NCI-H460 (cell line): ENCODE data around the gene PCBD1. TPM values are rescaled to one million over a fixed set of nuclear protein-coding genes. Genes with fewer than 3 reads are reported as not detected.
"Not testable (repeated sequence)": the region's sequence is repeated elsewhere in the genome, so short reads cannot be mapped to it uniquely, and the experiment has no call there.

Experiments
- DNase-seq: peaks from one replicate; pipeline ENCODE4 v3.0.0-alpha.2; 2016; ENCODE audit warnings: low read depth; ENCODE audit errors: extremely low read depth
- total RNA-seq: library from RNA; depleted of rRNA; stranded (reverse); fragments of >200 nt; shearing (Covaris generic); gene quantifications from 2 replicates; pipeline ENCODE4 v1.2.3, GENCODE V29; 2014

Gene PCBD1
- total RNA-seq, 1 experiment from 2014 or later, result 122 TPM

DNA sequence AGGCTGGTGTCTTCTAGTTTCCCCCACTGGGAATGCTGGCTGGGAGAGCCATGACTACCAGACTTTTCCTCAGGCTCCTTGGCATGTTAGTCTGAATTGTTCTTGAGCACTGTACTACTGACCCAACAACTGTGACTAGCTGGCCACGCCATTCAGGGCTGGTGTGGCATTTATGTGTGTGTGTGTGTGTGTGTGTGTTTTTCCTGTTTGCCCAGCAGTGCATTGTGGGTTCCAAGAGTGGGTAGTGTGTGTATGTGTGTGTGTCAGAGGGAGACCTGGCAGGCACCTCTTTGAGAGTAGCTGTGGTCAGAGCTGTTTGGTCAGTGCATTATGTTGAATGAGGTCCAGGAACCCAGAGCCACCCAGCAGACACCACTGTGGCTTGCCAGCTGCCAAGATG lies 9.2 kb downstream of the PCBD1 start:
- no peak for DNase-seq

DNA sequence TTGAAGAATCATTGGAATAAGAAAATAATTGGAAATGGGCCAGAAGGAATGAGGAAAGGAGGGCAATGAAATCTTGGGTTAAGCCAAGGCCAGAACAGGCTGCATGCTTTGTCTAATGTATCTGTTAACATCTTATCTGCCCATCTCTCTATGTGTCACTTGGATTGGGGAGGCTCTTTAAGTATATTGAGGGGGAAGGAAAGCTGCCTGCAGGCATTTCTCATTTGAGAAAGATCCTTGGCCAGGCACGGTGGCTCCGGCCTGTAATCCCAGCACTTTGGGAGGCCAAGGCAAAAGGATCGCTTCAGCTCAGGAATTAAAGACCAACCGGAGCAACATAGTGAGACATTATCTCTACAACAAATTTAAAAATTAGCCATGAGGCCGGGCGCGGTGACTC lies 14.3 kb downstream of the PCBD1 start:
- no peak for DNase-seq

DNA sequence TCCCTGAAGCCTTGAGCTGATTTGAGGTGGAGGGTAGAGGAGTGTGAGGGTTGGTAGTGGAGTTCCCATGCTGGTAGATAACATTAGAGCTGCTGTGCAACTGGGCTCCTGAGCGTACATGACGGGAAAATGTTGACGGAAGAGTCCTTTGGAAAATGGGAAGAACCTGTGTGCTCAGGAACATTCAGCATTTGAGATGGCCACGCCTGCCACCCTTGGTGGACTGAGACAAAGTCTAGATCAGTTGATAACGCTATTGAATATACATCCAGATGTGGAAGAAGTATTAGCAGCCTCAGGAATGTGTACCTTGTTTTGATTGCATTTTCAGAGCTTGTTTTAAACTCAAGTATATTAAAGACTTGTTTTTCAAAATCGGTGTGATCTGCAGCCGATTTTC lies 16.1 kb downstream of the PCBD1 start:
- DNase-seq, result no peak

DNA sequence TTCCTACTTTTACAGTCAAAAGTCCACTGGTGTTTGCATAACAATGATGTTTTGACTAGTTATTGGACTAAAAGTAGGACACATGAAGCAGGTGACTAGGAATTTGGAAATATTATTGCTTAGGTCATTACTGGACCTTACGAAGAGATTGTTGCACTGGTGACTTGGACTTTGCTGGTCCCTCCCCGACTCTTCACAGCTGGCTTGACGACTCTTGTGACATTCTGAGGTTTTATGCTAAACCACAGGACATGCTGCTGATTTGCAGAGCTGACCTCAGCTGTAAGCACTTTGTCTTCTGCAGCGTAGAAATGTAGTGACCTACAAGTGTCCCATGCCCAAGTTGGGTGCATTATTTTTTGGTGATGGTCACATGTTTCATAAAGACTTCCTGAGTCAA lies 21.9 kb downstream of the PCBD1 start:
- no peak for DNase-seq

DNA sequence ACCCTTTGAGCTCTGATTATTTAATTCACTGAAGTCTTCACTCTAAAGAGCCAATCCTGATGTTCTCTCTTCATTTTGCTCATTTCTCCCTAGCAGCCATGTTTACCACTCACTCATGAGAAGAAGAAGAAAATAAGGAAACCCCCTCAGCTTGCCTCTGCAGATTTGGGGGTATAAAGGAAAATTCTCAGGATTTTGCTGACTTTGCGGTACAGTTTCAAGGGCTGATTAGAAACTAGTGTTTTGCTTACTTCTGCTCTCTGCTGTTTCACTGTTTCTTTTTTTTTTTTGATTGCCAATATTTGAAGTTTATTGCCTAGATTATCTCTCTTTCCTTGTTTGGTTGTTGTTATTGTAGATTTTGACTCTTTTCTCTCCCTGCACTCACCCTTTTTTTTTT lies 23.4 kb downstream of the PCBD1 start:
- no peak for DNase-seq

DNA sequence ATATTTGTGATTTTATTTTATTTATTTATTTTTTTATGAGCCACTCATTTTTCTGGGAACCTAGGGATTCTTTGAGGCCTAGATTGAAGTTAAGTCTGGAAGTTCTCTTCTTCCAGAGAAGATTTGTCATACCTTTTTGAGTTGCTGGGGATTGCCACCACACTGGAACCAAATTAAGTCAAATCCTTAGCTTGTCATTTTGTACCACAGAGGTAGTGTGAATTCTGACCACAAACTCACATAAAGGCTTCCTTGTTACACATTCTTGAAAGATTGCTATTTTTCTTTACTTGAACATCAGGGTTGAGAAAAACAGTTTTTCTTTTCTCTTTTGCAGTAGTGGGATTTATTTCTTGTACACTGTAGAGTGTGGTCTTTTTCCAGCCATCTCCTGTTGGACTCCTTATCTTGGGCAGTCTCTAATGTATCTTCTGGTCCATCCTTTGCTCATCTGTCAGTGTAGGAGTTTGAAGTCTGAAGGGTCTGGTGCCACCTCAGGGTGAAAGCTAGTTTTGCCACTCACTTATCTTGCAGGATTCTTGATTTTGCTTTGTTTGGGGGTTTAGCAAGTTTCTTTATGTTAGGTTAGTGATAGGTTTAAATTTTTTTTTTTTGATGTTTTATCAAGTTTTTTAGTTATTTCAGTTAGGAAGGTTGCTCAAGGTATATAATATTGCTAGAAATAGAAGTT lies 24.8 kb downstream of the PCBD1 start:
- DNase-seq, result no peak

DNA sequence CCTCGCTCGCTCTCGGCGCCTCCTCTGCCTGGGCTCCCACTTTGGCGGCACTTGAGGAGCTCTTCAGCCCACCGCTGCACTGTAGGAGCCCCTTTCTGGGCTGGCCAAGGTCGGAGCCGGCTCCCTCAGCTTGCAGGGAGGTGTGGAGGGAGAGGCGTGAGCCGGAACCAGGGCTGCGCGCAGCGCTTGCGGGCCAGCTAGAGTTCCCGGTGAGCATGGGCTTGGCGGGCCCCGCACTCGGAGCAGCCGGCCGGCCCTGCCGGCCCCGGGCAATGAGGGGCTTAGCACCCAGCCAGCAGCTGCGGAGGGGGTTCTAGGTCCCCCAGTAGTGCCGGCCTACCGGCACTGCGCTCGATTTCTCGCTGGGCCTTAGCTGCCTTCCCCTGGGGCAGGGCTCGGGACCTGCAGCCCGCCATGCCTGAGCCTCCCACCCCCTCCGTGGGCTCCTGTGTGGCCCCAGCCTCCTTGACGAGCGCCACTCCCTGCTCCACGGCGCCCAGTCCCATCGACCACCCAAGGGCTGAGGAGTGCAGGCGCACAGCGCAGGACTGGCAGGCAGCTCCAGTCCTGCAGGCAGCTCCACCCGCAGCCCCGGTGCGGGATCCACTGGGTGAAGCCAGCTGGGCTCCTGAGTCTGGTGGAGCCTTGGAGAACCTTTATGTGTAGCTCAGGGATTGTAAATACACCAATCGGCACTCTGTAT lies 26.7 kb downstream of the PCBD1 start:
- DNase-seq, result not testable (repeated sequence)

DNA sequence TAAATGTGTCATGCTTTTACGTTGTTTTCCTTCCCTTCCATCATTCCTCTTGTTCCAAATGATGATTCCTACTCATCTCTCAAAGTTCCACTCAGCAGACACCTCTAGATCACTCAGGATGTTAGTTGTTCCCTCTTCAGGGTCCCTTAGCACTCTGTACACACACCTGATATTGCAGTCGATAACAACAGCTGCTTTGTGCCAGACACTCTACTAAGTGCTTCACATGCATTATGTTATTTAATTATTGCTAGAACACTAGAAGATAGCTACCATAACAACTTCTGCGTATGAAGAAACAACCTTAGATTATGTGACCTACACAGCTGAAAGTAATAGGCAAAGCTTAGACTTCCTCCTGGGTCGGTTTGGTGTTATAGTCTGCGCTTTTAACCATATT lies 29.6 kb downstream of the PCBD1 start:
- no peak for DNase-seq

DNA sequence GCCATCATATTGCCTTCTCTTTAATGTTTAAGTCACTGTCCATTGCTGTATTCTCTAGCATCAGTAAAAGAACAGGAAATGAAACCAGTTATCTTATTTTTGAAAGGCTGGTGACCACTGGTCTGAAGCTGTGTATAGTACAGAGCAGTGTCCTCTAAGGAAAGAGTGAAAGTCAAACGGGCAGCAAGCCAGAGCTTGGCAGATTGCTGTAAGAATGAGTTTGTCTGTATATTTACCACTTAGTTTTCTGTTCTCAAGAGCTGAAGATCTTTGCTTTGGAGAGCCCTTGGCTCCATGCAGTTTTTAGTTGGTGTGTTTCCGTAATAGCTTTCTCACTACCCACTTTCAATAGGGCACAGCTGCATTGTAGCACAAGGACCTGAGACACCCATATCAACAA lies 31.9 kb downstream of the PCBD1 start:
- no peak for DNase-seq

DNA sequence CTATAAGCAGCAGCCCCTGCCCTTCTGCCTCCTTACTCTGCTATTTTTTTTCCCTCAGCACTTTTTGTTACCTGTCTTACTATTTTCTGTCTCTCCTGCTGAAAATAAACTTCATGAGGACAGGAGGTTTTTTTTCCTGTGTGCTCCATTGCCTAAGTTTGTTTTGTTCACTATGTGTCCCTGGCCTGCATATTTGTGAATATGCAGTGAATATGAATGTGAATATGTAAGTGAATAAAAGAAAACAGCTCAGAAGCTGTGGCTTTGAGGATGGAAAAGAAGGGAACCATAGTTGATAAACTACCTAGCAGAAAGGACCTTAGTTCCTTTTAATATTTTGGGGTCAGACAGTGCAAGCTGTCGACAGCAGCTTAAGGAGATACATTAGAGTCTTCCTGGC lies 34.9 kb downstream of the PCBD1 start:
- no peak for DNase-seq

DNA sequence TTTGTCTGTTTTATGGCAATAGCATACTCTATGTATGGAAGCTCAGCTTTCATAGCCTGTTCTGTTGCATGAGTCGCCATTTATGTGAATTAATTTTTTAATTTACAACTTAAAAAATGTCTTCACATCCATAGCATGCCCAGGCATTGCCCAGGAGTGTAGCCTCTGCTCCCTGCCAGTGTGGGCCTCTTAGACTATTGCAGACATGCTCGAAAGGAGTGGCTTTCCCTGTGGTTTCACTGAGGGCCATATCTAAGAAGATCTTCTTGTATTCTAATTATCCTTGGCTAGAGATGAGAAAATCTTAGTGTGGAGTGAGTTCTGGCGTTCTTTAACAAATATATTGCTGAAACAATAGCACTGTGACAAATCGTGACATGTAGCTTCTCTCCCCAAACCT lies 35.3 kb downstream of the PCBD1 start:
- DNase-seq, result no peak

DNA sequence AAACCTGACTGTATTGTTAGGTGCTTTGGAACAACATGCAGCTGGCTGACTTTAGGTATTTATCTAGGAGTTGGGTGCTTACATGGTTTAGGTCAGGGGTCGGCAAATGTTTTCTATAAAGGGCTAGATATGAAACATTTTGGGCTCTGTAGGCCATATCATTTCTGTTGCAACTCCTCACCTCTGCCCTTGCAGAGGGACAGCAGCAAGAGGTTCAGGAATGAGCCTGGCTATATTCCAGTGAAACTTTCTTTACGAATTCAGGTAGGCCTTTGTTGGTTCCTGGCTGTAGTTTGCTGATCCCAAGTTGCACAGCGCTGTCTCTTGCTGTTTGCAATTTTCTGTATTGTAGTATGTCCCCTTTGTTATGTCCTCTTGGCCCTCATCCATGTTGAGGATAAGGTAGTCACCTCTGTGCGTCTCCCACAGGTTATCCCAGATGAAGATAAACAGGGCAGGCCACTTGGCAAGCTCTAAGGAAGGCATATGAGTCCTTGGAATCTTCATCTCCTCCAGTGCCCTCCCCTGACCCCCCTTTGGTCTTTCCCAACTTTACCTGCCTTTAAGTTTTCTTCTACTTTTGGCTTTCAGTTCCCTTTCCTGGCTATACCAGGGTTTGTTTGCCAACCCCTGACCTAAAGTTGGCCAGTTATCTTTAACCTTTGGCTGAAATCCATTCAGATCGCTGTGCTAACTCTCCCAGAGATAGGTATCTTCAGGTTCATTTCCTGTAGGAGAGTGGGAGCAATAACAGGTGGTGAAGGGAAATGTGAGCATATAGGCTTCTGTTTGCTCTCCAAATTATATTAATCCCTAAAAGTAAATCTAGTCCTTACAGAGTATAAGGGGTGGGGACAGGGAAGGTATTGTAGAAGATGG lies 36.5 kb downstream of the PCBD1 start:
- no peak for DNase-seq

DNA sequence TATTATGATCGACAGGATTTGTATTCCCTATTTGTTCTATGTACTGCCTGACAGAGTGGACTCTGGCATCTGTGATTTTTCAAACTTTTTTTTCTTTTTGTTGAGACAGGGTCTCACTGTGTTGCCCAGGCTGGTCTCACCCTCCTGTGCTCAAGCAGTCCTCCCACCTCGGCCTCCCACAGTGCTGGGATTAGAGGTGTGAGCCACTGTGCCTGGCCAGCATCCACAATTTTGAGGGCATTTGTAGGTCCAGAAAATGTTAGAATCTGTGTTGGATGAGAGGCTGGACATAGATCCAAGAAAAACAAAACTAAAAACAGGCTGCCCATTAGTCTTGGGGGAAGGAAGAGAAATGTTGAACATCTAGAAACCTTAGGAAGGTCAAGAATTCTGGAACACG lies 38.3 kb downstream of the PCBD1 start:
- no peak for DNase-seq

DNA sequence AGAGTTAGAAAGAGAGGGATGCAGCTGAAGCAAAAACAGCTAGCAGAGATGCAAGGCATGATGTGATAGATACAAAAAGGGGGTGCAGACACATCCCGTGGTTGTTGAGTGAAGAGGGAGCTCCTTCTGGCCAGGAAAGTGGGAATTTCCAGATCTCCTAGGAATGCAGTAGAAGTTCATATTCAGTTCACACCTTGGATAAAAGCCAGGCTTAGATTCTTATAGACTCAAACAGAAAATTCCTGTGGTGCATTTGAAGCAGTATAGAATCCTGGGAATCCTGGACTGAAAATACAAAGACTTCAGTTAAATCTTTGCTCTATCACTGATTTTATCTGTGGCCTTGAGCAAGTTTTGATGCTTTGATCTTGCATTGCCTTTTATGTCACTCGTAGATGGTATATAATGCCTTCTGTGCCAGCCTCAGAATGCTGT lies 38.8 kb downstream of the PCBD1 start:
- DNase-seq, result no peak

DNA sequence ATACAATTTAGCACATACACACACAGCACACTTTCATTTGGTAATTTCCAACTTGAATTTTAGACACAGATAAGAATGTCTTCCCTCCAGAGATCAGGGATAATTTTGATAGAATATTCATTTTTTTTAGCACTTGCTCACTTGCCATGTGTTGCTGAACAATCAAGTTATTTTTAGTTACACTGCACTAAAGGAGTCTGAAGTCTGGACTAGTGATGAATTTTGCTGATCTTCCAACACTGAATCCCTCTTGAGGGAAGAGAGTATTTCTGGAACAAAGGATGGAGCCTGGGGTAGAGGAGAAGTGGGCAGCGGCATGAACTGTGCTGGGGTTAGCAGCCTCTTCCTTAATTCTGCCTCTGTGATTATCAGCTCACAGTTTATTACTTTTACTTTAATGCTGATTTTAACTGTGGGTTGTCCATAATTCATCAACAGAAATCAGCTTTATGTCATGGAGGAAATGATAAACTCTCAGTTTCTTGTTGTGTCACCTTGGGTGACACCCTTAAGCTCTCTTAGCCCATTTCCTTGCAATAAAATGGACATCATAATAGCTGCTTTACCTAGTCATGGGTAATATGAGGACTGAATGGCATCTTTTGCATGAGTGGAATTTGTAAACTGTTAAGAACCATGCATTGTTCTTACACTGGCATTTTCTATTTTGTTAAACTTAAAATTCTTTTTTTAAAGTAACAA lies 40.6 kb downstream of the PCBD1 start:
- DNase-seq, result no peak

DNA sequence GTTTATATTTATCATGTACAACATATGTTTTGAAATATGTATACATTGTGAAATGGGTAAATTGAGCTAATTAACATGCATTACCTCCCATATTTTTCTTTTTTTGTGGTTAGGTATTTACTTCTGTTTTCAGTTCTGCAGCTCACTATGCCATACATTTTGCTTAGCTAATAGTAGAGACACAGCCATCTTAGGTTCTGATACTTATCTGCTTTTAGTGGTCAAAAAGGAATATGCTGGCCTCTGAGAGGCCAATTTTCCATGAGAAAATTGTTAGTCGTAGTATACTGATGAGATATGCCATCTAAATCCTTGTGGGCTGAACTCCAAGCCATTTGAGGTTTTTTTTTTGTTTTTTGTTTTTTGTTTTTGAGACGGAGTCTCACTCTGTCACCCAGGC lies 41.6 kb downstream of the PCBD1 start:
- DNase-seq, result no peak

DNA sequence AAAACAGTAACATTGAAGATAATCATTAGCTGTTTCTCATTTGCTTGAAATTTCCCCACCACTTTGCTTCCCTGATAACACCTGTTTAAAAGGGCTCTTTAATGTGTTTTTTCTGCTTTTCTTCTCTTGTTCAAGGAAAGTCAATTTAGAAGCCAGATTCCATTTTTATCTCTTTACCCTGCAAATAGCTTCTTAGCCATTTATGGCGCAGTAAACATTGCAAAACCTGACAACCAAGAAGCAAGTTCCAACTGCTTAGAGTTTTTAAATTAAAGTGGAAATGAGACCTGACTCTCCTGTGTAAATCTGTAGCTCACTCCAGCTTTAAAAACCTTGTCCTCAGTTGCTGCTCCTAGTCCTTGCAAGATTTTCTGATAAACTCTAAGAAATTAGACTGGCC lies 42.5 kb downstream of the PCBD1 start:
- no peak for DNase-seq

DNA sequence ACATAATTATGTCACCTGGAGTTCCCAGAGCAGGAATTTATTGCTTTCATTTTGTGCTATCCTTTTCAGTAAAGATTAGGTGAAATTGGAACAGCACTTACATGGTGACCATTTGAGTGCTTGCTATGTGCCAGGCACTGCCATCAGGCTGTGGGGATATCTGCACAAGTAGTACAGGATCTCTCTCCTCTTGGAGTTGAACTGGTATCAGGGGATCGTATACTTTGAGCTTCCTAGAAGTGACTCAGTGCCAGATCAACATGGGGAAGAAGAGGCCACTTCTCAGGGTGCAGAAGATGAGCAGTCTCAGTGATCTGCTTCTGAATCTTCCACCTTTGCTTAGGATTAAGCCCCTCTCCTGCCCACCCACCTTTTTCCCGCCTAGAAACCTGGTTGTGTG lies 43.1 kb downstream of the PCBD1 start:
- DNase-seq, result no peak

DNA sequence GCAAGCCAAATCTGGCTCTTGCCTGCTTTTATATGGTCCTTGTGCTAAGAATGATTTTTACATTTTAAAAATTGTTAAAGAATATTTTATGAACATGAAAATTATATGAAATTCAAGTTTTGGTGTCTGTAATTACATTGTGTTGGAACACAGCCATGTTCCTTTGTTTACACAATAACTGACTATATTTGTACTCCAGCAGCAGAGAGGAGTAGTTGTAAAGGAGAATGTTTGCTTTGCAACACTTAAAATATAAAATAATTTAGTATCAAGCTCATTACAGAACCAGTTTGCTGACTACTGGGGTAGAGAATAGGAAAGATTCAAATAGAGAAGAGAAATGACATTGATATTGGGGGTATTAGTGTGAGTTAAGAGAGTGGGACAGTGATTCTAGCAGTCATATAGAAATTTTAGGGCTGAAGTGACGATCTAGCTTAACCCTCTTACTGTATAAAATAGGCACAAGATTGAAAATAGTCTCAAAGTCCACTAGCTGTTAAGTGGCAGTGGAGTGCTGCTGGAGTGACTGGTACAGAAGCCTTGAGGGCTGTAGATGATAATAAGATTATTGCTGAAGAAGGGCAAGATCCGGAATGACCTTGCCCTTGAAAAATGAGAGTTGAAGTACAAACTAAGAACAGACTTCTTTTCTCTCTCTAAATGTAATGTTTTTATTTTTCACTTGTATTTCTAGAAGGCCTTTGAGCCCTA lies 44.4 kb downstream of the PCBD1 start:
- DNase-seq, result no peak

DNA sequence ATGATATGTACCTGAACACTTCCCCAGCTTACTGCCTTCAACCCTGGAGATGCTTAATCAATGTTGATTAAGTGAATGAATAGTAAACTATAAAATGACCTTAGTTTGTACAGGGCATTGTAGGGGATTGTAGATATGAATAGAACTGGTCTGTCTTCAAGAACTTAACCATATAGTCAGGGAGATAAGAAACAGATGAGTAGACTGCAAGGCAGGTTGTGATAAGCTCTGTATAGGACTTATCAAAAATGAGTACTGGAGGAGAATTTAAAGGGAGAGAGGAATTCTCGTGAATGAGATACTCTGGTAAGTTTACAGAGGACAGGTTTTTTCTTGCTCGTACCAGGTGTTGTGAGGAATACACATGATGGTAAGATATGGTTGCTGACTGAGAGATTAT lies 45.0 kb downstream of the PCBD1 start:
- DNase-seq, result no peak
